IPS-20b (cell line): ENCODE data around the gene KRTAP6-2.

Experiments
- H3K27ac ChIP-seq: one replicate; pipeline ENCODE4 v1.5.1; 2013; ENCODE audit warnings: low read length
- H3K27me3 ChIP-seq: 2 replicates; pipeline ENCODE4 v1.6.1; 2013; ENCODE audit warnings: mild to moderate bottlenecking, low read length, inconsistent platforms; ENCODE audit not compliant: insufficient read depth
- H3K36me3 ChIP-seq: 2 replicates; pipeline ENCODE4 v1.6.1; 2013; ENCODE audit warnings: low read depth, mild to moderate bottlenecking, inconsistent platforms, low read length, moderate library complexity; ENCODE audit not compliant: insufficient read depth
- H3K4me1 ChIP-seq: 2 replicates; pipeline ENCODE4 v1.6.1; 2013; ENCODE audit warnings: mild to moderate bottlenecking, control low read depth, inconsistent platforms, low read length, moderate library complexity; ENCODE audit not compliant: insufficient read depth
- H3K4me3 ChIP-seq: 2 replicates; pipeline ENCODE4 v1.5.1; 2013; ENCODE audit warnings: mild to moderate bottlenecking, low read length, inconsistent platforms
- H3K9ac ChIP-seq: 2 replicates; pipeline ENCODE4 v1.6.1; 2013; ENCODE audit warnings: low read depth, mild to moderate bottlenecking, inconsistent platforms, low read length, moderate library complexity
- H3K9me3 ChIP-seq: 2 replicates; pipeline ENCODE4 v1.6.1; 2013; ENCODE audit warnings: mild to moderate bottlenecking, low read depth, low read length, inconsistent platforms; ENCODE audit not compliant: insufficient read depth

The KRTAP6-2 gene

GRCh38 chr21:30598802-30599201 lies at the start of gene KRTAP6-2:
TSS of gene KRTAP6-2 (minus strand) at chr21:30598902. CDS start at chr21:30598874, 28 bp downstream.
- no peak within 1 kb of the TSS for H3K4me3 ChIP-seq
- no peaks in the 10 kb centered on the region for H3K36me3 ChIP-seq
- H3K4me1 ChIP-seq, result no peaks in the 10 kb centered on the region
- no peak within 1 kb of the TSS for H3K27ac ChIP-seq
- H3K9ac ChIP-seq, result no peak within 1 kb of the TSS
- H3K27me3 ChIP-seq, result no peaks in the 10 kb centered on the region
- H3K9me3 ChIP-seq, result no peaks in the 10 kb centered on the region

GRCh38 chr21:30646904-30647414 lies 48.3 kb upstream of the KRTAP6-2 start:
- H3K27me3 ChIP-seq, result no peaks in the 10 kb centered on the region
- H3K4me3 ChIP-seq, result no peak overlapping the region
- H3K36me3 ChIP-seq, result no peaks in the 10 kb centered on the region
- no peaks in the 10 kb centered on the region for H3K4me1 ChIP-seq
- H3K27ac ChIP-seq, result no peak overlapping the region
- H3K9me3 ChIP-seq, result no peaks in the 10 kb centered on the region
- no peak overlapping the region for H3K9ac ChIP-seq

DNA sequence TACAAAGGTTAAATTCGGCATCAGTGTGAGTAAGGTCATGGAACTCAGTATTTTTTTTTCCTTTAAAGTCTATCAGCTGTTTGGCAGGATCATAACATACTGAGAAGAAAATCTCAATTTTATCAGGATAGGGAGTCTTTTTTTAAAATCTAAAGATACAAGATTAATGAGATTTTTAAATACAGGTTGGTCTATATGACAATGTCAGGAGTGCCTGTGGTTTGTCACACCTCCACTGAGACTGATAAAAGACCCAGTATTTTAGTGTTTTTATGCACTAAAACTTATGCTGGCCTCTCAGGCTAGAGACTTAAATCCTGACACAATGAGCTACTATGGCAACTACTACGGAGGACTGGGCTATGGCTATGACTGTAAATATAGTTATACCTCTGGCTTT lies 43.9 kb upstream of the KRTAP6-2 start, which contains the start of gene KRTAP20-3:
Gene KRTAP20-3 (plus strand): TSS at position 301 of the 400 bp plus-strand sequence.
- H3K36me3 ChIP-seq, result no peaks in the 10 kb centered on the region
- H3K4me3 ChIP-seq, result no peak within 1 kb of the TSS
- no peaks in the 10 kb centered on the region for H3K27me3 ChIP-seq
- no peak within 1 kb of the TSS for H3K9ac ChIP-seq
- H3K4me1 ChIP-seq, result no peaks in the 10 kb centered on the region
- no peaks in the 10 kb centered on the region for H3K9me3 ChIP-seq
- H3K27ac ChIP-seq, result no peak within 1 kb of the TSS

- Histone ChIP-seq H3K27me3 (no peaks in the 10 kb centered on the region), H3K4me1 (no peaks in the 10 kb centered on the region), H3K9me3 (no peaks in the 10 kb centered on the region), H3K9ac (no peak overlapping the region), H3K27ac (no peak overlapping the region), H3K36me3 (no peaks in the 10 kb centered on the region), H3K4me3 (no peak overlapping the region)
These were observed 40.0 kb upstream of the KRTAP6-2 start for GRCh38 chr21:30638686-30639085.

- H3K9me3 ChIP-seq, result no peaks in the 10 kb centered on the region
- no peaks in the 10 kb centered on the region for H3K27me3 ChIP-seq
- no peak within 1 kb of the TSS for H3K27ac ChIP-seq
- no peaks in the 10 kb centered on the region for H3K36me3 ChIP-seq
- H3K9ac ChIP-seq, result no peak within 1 kb of the TSS
- H3K4me1 ChIP-seq, result no peaks in the 10 kb centered on the region
- H3K4me3 ChIP-seq, result no peak within 1 kb of the TSS
These were observed 36.2 kb upstream of the KRTAP6-2 start, which contains the start of gene KRTAP20-2 for GRCh38 chr21:30634906-30635305. TSS of gene KRTAP20-2 (plus strand) at chr21:30635206. CDS start at chr21:30635264, 58 bp downstream.

DNA sequence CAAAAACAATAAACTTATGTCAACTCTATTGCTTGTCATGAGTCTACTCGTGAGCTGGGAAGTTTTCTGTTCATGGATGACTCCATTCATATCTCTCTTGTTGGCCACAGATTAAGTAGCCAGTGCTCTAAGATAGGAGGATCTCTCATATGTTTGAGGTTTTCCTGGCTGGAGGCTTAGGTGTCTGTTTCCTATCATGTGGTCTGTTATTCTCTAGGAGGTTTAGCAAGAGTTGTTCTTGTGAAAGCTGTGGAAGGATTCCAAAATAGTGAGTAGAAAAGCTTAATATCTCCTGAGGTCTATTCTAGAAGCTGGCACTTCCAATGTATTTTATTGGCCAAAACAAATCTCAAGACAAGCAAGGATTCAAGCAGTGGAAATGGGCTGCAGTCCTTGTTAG lies 30.5 kb upstream of the KRTAP6-2 start:
- Histone ChIP-seq H3K9ac (no peak overlapping the region), H3K27ac (no peak overlapping the region), H3K9me3 (peaks cover 12% of the 10 kb centered on the region; the same call in 1 of the 2 replicates), H3K36me3 (no peaks in the 10 kb centered on the region), H3K4me3 (no peak overlapping the region), H3K4me1 (0 out of 2 replicates have a peak, but pooled peaks cover 4% of the 10 kb centered on the region), H3K27me3 (no peaks in the 10 kb centered on the region)

DNA sequence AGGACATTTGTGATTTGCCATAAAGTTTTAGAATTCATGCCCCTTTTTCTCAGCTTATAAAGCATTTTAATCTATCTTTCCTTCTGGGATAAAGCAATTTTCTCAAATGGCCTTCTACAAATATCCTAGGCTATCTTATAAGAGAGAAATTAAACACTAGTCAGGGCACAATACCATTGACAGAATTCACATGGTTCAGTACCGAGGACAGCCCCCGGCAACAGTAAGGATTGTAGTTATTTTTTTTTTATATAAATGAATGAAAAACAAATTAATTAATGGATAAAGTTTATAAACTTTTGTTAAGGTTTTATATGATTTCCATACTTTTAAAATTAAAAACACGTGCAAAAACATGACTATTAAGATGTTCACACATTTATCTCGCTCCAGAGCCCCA lies 29.4 kb upstream of the KRTAP6-2 start:
- no peak overlapping the region for H3K9ac ChIP-seq
- no peaks in the 10 kb centered on the region for H3K27me3 ChIP-seq

DNA sequence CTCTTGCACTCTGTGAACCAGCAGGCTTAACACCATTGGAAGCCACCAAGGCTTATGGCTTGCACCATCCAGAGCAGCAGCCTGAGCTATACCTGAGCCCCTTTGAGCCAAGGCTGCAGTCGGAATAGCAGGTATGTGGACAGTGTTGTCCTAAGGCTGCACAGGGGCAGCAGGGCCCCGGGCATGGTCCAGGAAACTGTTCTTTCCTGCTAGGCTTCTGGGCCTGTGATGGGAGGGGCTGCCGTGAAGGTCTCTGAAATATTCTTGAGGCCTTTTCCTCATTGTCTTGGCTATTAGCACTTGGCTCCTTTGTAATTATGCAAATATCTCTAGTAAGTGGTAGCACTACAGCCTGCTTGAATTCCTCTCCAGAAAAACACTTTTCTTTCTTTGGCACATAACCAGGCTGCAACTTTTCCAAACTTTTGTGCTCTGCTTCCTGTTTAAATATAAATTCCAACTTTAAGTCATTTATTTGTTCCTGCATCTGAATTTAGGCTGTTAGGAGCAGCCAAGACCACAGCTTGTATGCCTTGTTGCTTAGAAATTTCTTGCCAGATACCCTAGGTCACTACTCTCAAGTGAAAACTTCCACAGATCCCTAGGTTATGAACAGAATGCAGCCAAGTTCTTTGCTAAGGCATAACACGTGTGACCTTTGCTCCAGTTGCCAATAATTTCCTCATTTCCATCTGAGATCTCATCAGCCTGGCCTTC lies 26.9 kb upstream of the KRTAP6-2 start:
- no peaks in the 10 kb centered on the region for H3K36me3 ChIP-seq
- H3K27ac ChIP-seq, result no peak overlapping the region
- 0 out of 2 replicates have a peak, but pooled peaks cover 4% of the 10 kb centered on the region for H3K4me1 ChIP-seq
- H3K9me3 ChIP-seq, result peaks cover 13% of the 10 kb centered on the region; the same call in 1 of the 2 replicates
- H3K4me3 ChIP-seq, result no peak overlapping the region
- no peaks in the 10 kb centered on the region for H3K27me3 ChIP-seq
- no peak overlapping the region for H3K9ac ChIP-seq

More for the DNA sequence above, 29.4 kb upstream of the KRTAP6-2 start:
- Histone ChIP-seq H3K9me3 (peaks cover 13% of the 10 kb centered on the region; the same call in 1 of the 2 replicates), H3K4me1 (0 out of 2 replicates have a peak, but pooled peaks cover 4% of the 10 kb centered on the region), H3K36me3 (no peaks in the 10 kb centered on the region), H3K27ac (no peak overlapping the region), H3K4me3 (no peak overlapping the region)

DNA sequence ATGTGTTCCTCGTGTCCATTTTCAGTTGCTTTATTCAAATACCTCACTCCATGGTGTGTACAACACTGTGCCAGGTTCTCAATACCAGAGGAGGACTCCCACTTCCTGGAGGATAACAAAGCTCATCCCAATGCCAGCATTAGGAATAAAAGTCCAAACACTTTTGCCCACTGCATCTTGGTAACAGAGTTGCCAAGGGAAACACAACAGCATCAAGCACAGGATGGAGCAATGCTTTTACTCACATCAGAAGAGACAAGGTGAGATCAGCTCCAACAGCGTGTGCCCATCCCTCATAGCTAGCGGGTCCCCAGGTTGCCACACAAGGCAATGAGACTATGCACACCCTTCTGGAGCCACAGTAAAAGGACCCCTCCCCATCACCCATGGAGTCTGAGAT lies 24.7 kb upstream of the KRTAP6-2 start:
- H3K36me3 ChIP-seq, result no peaks in the 10 kb centered on the region
- no peak overlapping the region for H3K4me3 ChIP-seq
- no peaks in the 10 kb centered on the region for H3K27me3 ChIP-seq
- H3K9me3 ChIP-seq, result peaks cover 13% of the 10 kb centered on the region; the same call in 1 of the 2 replicates
- H3K4me1 ChIP-seq, result 0 out of 2 replicates have a peak, but pooled peaks cover 4% of the 10 kb centered on the region
- no peak overlapping the region for H3K9ac ChIP-seq
- H3K27ac ChIP-seq, result no peak overlapping the region

DNA sequence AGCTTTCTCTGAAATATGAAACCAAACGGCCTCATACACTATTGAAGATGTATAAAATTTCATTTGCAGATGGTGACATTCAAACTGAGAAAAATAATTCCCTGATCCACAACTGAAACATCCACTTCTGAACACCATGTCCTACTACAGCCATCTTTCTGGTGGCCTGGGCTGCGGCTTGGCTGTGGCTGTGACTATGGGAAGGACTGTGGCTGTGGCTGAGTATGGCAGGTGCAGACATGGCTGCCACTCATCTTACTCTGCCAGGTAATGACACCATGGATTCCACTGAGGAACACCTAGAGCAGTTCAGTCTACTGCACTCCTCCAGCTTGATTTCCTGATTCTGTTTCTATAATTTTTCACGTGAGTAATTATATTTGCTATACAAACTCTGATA lies 21.8 kb upstream of the KRTAP6-2 start, which contains the start of gene KRTAP20-4:
Gene KRTAP20-4 (plus strand): TSS at position 106 of the 400 bp plus-strand sequence.
- Histone ChIP-seq H3K4me1 (no peaks in the 10 kb centered on the region), H3K36me3 (no peaks in the 10 kb centered on the region), H3K27ac (no peak within 1 kb of the TSS), H3K9ac (no peak within 1 kb of the TSS), H3K9me3 (peaks cover 13% of the 10 kb centered on the region; the same call in 1 of the 2 replicates), H3K4me3 (no peak within 1 kb of the TSS), H3K27me3 (no peaks in the 10 kb centered on the region)

DNA sequence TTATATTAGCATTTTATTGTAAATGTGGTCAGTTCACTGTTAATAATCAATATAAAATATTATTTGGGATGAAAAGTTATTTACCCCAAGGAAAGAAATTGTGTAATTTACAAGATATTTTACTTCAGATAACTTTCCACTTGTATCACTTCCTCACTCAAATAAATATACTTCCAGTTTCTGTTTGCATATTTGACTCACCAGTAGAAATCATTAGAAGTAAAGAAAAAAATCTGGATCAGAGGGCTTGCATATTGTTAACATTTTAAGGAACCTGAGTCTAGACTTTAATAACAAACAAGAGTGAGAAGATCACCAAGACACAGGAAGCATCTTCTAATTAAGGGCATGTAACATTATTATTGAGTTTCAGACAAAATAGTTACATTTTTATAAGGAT lies 21.4 kb upstream of the KRTAP6-2 start:
- peaks cover 10% of the 10 kb centered on the region; the same call in 1 of the 2 replicates for H3K9me3 ChIP-seq
- no peak overlapping the region for H3K27ac ChIP-seq
- no peaks in the 10 kb centered on the region for H3K27me3 ChIP-seq

GRCh38 chr21:30616125-30616524 lies 17.4 kb upstream of the KRTAP6-2 start, which contains the start of gene KRTAP20-1:
TSS of gene KRTAP20-1 (plus strand) at chr21:30616425. CDS start at chr21:30616455, 30 bp downstream.
- Histone ChIP-seq H3K4me3 (no peak within 1 kb of the TSS), H3K27me3 (no peaks in the 10 kb centered on the region), H3K9ac (no peak within 1 kb of the TSS), H3K4me1 (no peaks in the 10 kb centered on the region), H3K36me3 (no peaks in the 10 kb centered on the region), H3K27ac (no peak within 1 kb of the TSS), H3K9me3 (no peaks in the 10 kb centered on the region)

More for the DNA sequence above, 21.4 kb upstream of the KRTAP6-2 start:
- Histone ChIP-seq H3K4me3 (no peak overlapping the region), H3K36me3 (no peaks in the 10 kb centered on the region), H3K9ac (no peak overlapping the region), H3K4me1 (no peaks in the 10 kb centered on the region)
